ENCODE measurements around the gene TSPAN9.

Gene TSPAN9

DNA sequence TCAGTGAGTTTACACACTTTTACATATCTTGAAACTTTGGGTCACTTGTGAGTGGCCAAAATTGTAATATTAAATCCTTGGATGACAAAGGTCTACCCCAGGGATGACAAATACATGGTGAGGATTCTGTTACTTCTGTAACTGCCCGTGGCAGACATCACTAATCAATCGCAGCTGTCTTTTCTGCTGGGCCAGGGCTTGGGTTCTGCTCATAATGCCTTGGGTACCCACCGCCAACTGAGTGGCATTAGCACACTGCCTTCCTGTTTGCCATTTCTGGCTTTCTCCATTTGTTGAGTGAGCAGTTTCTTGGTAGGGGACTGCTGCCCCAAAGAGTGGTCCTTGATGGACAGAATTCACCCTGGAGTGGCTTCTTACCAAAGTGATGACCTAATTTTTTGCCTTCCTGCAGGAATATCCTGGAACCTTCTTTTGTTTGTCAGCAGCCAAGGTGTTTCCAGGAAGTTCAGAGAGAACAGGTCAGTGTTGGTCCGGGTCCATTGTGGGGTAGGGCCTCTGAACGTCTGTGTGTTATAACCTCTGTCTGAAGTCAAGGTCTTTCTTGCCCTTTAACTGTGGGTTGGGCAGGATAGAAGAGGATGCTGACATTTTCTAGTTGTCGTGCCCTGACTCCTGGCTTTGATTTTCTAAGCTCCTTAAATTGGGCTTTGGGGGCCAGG is 6.2 kb downstream of the TSPAN9 start:
- no peak for TF ChIP-seq EZH2phosphoT487 (conservative IDR thresholded peaks at IDR 0.05; ENCODE audit: low read length)
- TF ChIP-seq, protein P1, sequence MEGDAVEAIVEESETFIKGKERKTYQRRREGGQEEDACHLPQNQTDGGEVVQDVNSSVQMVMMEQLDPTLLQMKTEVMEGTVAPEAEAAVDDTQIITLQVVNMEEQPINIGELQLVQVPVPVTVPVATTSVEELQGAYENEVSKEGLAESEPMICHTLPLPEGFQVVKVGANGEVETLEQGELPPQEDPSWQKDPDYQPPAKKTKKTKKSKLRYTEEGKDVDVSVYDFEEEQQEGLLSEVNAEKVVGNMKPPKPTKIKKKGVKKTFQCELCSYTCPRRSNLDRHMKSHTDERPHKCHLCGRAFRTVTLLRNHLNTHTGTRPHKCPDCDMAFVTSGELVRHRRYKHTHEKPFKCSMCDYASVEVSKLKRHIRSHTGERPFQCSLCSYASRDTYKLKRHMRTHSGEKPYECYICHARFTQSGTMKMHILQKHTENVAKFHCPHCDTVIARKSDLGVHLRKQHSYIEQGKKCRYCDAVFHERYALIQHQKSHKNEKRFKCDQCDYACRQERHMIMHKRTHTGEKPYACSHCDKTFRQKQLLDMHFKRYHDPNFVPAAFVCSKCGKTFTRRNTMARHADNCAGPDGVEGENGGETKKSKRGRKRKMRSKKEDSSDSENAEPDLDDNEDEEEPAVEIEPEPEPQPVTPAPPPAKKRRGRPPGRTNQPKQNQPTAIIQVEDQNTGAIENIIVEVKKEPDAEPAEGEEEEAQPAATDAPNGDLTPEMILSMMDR (IDR thresholded peaks at IDR 0.05; ENCODE audit: insufficient read depth, low read length, poor library complexity, severe bottlenecking) = no peak
- H3K4me2 ChIP-seq (ENCODE audit: low read depth, low read length, poor library complexity, severe bottlenecking) = no peak overlapping the region
- no peak overlapping the region for H2AFZ ChIP-seq (ENCODE audit: low read depth, low read length, severe bottlenecking)

DNA sequence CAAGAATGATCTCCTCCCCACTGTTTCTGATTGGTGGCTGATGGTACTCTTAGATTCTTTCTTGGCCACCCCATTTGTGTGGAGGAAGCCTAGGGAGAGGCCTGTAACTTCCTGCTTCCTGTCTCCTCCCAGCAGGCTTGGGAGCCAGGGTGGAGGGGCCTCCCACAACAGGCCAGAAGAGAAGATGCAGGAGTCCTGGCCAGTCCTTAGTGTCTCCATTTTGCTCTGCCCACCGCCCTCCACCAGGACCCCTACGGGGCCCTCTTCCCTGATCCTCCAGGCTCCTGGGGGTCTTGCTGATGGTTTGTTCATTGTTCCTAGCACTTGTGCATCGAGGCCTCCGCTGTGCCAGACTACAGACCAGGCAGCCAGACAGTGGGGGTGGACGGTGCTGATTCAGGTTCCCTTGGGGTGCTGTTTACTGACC is 6.8 kb downstream of the TSPAN9 start:
- no peaks in the 10 kb centered on the region for H3K9me2 ChIP-seq (replicated peaks; ENCODE audit: insufficient read depth, low read length)
- no peaks in the 10 kb centered on the region for H3K9me3 ChIP-seq (ENCODE audit: insufficient read depth, low read length)
- no peaks in the 10 kb centered on the region for H3F3A ChIP-seq (ENCODE audit: insufficient read depth)
- no peaks in the 10 kb centered on the region for H3K36me3 ChIP-seq (ENCODE audit: low read length)
- H3K27ac ChIP-seq (ENCODE audit: low read depth, low read length) = no peak overlapping the region
- no peak overlapping the region for H3K4me3 ChIP-seq (ENCODE audit: insufficient read depth, low read length, poor library complexity, severe bottlenecking)
- H3K4me2 ChIP-seq (ENCODE audit: low read depth, low read length, poor library complexity, severe bottlenecking) = no peak overlapping the region
- TF ChIP-seq, protein P1 (IDR thresholded peaks at IDR 0.05; ENCODE audit: insufficient read depth, low read length, poor library complexity, severe bottlenecking) = no peak
- TF ChIP-seq EZH2phosphoT487 (conservative IDR thresholded peaks at IDR 0.05; ENCODE audit: low read length) = no peak
- H3K27me3 ChIP-seq (ENCODE audit: low read length) = no peaks in the 10 kb centered on the region
- no peak overlapping the region for H2AFZ ChIP-seq (ENCODE audit: low read depth, low read length, severe bottlenecking)
- no peak overlapping the region for H3K9ac ChIP-seq (ENCODE audit: low read length)
- H4K20me1 ChIP-seq (ENCODE audit: low read depth, low read length) = no peaks in the 10 kb centered on the region
- H3K79me2 ChIP-seq (ENCODE audit: insufficient read depth, low read length) = no peaks in the 10 kb centered on the region

More for the DNA sequence above, 6.2 kb downstream of the TSPAN9 start:
- no peaks in the 10 kb centered on the region for H3K9me2 ChIP-seq (replicated peaks; ENCODE audit: insufficient read depth, low read length)
- H4K20me1 ChIP-seq (ENCODE audit: low read depth, low read length) = no peaks in the 10 kb centered on the region
- no peak overlapping the region for H3K27ac ChIP-seq (ENCODE audit: low read depth, low read length)
- no peaks in the 10 kb centered on the region for H3F3A ChIP-seq (ENCODE audit: insufficient read depth)
- H3K9me3 ChIP-seq (ENCODE audit: insufficient read depth, low read length) = no peaks in the 10 kb centered on the region
- H3K9ac ChIP-seq (ENCODE audit: low read length) = no peak overlapping the region
- no peaks in the 10 kb centered on the region for H3K79me2 ChIP-seq (ENCODE audit: insufficient read depth, low read length)
- H3K27me3 ChIP-seq (ENCODE audit: low read length) = no peaks in the 10 kb centered on the region
- H3K36me3 ChIP-seq (ENCODE audit: low read length) = no peaks in the 10 kb centered on the region
- no peak overlapping the region for H3K4me3 ChIP-seq (ENCODE audit: insufficient read depth, low read length, poor library complexity, severe bottlenecking)

DNA sequence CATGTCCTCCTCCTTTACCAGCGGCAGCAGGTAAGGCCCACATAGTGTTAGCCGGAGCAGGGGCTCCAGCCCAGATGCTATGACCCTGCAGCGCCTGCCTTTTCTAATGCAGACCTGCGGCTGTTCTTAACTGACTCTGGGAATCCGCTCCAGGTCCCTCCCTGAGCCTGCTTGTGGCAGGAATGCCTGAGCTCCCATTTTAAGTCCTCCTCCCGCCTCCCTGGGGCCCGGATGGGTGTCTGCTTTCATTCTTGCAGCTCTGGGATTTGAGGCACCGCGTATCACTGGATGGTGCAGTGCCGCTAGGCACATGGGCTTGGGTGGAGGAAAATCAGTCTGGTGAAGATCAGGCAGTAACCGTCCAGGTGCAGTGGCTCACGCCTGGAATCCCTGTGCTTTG is 7.6 kb downstream of the TSPAN9 start:
- Histone ChIP-seq H3K79me2 (ENCODE audit: insufficient read depth, low read length) (no peaks in the 10 kb centered on the region), H3K9me3 (ENCODE audit: insufficient read depth, low read length) (no peaks in the 10 kb centered on the region), H3K4me2 (ENCODE audit: low read depth, low read length, poor library complexity, severe bottlenecking) (no peak overlapping the region), H3K36me3 (ENCODE audit: low read length) (no peaks in the 10 kb centered on the region), H3F3A (ENCODE audit: insufficient read depth) (no peaks in the 10 kb centered on the region), H3K9me2 (replicated peaks; ENCODE audit: insufficient read depth, low read length) (no peaks in the 10 kb centered on the region), H3K4me3 (ENCODE audit: insufficient read depth, low read length, poor library complexity, severe bottlenecking) (no peak overlapping the region), H3K9ac (ENCODE audit: low read length) (no peak overlapping the region), H3K27me3 (ENCODE audit: low read length) (no peaks in the 10 kb centered on the region), H4K20me1 (ENCODE audit: low read depth, low read length) (no peaks in the 10 kb centered on the region), H3K27ac (ENCODE audit: low read depth, low read length) (no peak overlapping the region), H2AFZ (ENCODE audit: low read depth, low read length, severe bottlenecking) (no peak overlapping the region)
- TF ChIP-seq, protein P1 (IDR thresholded peaks at IDR 0.05; ENCODE audit: insufficient read depth, low read length, poor library complexity, severe bottlenecking) = no peak
- no peak for TF ChIP-seq EZH2phosphoT487 (conservative IDR thresholded peaks at IDR 0.05; ENCODE audit: low read length)

All from SU-DHL-6 (cell line).